ENCODE data around the gene GNAS.

The GNAS gene

GRCh38 chr20:58901488-58902402 is 49.2 kb downstream of the GNAS start:
- no peak for DNase-seq

GRCh38 chr20:58903614-58904013 is 51.1 kb downstream of the GNAS start:
- no peak for DNase-seq

- DNase-seq: no peak
These were observed 52.7 kb downstream of the GNAS start for GRCh38 chr20:58905236-58905635.

- no peak for DNase-seq
These were observed 53.6 kb downstream of the GNAS start for GRCh38 chr20:58906111-58906510.

GRCh38 chr20:58906894-58907293 is 54.4 kb downstream of the GNAS start:
- DNase-seq: no peak

GRCh38 chr20:58907320-58908137 is 55.0 kb downstream of the GNAS start:
- no peak for DNase-seq

DNA sequence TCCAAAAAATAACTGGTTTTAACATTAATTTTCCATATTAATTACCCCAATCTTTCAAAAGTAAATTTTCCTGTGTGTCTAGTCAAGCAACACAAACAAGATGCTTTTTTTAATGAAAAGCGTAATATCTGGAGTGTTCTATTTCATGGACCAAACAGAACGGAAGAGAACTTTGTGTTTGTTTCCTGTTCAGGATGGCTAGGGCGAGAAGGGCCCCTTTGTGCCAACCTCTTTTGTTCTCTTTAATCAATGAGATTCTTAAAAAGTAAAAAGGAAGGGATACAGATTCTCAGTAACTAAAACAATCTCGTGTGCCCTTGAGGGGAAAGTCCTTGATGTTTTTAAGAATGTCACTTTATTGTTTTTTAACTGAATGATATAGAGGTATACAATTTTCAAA is 55.7 kb downstream of the GNAS start:
- no peak for DNase-seq

GRCh38 chr20:58908941-58909340 is 56.4 kb downstream of the GNAS start:
- DNase-seq: no peak

- DNase-seq: no peak
These were observed 57.1 kb downstream of the GNAS start for GRCh38 chr20:58909585-58909984.

- no peak for DNase-seq
These were observed 58.0 kb downstream of the GNAS start for GRCh38 chr20:58910473-58910872.

- no peak for DNase-seq
These were observed 58.8 kb downstream of the GNAS start for GRCh38 chr20:58911309-58911708.

DNA sequence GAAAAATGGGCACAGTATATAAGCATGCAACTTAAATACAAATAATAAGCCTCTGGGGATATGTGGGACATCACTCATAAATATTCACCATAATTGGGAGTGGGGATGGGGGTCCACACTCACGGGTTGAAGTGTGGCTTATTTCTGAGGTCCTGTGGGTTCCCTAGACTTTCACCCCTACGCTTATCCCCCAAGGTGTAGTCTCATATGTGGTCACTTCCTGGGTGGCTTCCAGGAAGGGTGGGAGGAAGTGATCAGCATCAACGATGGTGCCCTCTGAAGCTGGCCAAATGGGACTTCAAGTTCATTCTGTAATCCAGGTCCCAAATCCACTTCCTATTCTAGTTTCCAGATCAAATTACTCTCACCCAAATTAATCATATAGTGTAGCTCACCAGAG is 59.5 kb downstream of the GNAS start:
- DNase-seq: no peak

- no peak for DNase-seq
These were observed 60.6 kb downstream of the GNAS start for GRCh38 chr20:58913079-58913478.

GRCh38 chr20:58918621-58919020 is 66.1 kb downstream of the GNAS start:
- DNase-seq: no peak

GRCh38 chr20:58921564-58921963 is 69.0 kb downstream of the GNAS start:
- peak; percentile 42 for DNase-seq

GRCh38 chr20:58922036-58922435 is 69.5 kb downstream of the GNAS start:
- no peak for DNase-seq

DNA sequence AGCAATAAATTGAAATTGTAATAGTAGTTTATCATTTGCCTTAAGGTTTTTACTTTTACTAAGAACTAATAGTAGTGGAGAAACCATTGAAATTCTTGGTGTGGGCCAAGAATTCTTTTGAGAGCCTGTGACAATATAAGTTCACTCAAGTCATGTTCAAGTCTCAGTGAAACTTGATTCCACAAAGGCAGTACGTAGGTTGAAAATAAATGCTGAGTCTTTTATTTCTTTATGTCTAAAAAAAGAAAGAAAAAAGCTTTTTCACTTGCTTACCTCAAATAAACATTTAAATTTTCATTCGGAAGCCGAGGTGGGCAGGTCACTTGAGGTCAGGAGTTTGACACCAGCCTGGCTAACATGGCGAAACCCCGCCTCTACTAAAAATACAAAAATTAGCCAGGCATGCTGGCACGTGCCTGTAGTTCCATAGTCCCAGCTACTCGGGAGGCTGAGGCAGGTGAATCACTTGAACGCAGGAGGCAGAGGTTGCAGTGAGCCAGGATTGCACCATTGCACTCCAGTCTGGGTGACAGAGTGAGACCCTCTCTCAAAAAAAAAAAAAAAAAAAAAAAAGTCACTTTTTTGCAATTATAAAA is 70.7 kb downstream of the GNAS start:
- DNase-seq: no peak

DNA sequence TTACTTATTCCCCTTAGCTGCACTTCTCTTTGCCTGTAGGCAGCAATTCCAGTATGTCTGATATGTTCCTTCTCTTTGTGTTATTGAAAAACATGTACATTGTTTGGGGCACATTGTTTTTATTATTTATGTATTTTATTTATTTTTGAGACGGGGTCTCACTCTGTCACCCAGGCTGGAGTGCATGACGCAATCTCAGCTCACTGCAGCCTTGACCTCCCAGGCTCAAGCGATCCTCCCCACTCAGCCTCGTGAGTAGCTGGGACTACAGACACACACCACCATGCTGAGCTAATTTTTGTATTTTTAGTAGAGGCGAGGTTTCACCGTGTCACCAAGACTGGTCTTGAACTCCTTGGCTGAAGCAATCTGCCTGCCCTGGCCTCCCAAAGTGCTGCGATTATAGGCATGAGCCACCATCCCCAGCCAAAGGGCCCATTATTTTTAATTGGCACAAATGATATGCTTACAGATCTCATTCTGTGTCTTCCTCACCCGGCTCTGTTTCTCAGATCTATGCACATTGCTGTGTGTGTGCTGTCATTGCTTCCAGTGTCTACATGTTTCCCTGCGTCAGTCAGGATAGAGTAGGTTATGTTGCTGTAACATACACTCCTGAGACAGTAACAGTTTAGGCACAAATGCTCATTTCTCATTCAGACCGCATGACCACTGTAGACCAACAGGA is 74.4 kb downstream of the GNAS start:
- no peak for DNase-seq

DNA sequence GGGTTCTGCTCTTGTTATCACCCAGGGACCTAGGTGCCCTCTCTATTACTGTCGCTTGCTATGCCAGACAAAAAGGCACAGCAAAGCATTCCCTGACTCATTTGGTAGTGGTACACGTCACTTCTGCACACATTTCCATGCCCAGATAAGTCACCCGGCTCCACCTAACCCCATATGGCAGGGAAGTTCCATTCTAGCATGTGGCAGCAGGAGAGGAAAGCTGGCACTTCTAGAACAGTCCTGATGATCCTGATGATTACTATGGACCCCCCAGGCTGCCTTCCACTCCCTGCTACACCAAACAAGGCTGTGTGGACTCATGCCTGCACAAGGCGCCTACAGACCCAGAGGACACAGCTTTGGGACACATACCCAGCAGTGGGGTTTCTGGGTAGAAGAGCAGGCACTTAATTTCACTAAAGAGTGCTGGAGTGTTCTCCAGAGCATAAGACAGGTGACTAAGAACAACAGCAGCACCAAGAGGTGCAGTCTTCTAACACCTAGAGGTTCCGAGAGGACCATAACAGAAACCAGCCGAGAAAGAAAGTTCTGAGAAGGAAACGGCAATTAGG is 75.1 kb downstream of the GNAS start:
- no peak for DNase-seq

- no peak for DNase-seq
These were observed 78.0 kb downstream of the GNAS start for GRCh38 chr20:58930496-58930895.

DNA sequence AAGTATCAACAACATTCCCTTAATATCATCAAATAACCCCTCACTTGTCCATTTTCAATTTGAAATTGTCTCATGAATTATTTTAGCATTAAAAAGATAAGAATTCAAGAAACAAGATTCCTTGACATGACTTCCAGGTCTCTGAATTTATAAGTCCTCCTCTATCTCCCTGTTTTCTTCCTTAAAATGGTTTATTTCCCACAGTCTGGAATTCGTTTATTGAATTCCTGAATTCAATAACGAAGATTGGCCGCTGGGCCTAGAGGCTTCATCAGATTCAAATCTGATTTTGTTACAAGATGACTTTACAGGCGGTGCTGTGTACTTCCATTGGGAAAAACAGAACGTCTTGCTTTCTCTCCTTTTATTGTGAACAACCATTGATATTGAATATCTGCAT is 79.7 kb downstream of the GNAS start:
- DNase-seq: no peak

GRCh38 chr20:58938078-58938477 is 85.6 kb downstream of the GNAS start:
- DNase-seq: no peak

DNA sequence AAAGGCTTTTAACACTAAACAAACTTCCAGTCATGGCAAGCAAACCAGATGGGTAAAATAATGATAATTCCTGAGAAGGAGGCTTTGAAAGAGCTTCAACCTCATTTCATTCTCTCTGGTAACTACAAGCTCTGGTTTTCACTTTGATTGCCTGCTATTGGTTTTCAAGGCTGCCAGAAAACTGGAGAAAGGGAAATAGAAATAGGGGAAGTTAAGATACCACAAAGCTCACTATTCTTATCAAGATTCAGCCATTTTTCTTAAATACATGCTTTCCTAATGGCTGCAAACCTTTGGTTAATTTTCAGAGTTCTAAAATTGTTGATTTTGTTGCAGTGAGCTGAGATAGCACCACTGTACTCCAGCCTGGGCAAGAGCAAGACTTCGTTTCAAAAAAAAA is 86.0 kb downstream of the GNAS start:
- DNase-seq: no peak

All from NCI-H748 treated with DMSO at 0.1 percent for 48 hours (cell line).